ENCODE measurements around the gene PACRG.

DNA sequence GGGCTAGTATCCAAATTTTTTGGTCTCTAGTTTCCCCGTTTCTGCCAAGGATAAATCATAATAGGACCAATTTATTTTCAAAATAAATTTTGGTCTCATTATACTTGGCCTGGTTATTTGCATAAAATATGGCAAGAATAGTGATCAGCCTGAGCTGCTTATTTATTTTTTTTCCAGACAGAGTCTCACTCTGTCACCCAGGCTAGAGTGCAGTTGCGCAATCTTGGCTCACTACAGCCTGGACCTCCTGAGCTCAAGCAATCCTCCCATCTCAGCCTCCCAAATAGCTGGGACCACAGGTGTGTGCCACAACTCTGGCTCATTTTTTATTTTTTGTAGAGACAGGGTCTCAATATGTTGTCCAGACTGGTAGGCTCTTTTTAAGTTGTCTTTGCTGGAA is 329.5 kb downstream of the PACRG start:
- TF ChIP-seq POLR2A (IDR thresholded peaks at IDR 0.05) = no peak
- TF ChIP-seq, protein P1, sequence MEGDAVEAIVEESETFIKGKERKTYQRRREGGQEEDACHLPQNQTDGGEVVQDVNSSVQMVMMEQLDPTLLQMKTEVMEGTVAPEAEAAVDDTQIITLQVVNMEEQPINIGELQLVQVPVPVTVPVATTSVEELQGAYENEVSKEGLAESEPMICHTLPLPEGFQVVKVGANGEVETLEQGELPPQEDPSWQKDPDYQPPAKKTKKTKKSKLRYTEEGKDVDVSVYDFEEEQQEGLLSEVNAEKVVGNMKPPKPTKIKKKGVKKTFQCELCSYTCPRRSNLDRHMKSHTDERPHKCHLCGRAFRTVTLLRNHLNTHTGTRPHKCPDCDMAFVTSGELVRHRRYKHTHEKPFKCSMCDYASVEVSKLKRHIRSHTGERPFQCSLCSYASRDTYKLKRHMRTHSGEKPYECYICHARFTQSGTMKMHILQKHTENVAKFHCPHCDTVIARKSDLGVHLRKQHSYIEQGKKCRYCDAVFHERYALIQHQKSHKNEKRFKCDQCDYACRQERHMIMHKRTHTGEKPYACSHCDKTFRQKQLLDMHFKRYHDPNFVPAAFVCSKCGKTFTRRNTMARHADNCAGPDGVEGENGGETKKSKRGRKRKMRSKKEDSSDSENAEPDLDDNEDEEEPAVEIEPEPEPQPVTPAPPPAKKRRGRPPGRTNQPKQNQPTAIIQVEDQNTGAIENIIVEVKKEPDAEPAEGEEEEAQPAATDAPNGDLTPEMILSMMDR (IDR thresholded peaks at IDR 0.05) = no peak
